Nephron progenitor cell (in vitro differentiated cells): ENCODE data around the gene S100A11.

ENCODE experiments used
- DNase-seq: peaks from one replicate; pipeline ENCODE4 v3.0.0; 2021
- H3K27ac Mint-ChIP-seq: 2 replicates; pipeline ENCODE4 v1.8.0; 2021; ENCODE audit warnings: mild to moderate bottlenecking, moderate library complexity, mixed read lengths
- H3K27me3 Mint-ChIP-seq: 2 replicates; pipeline ENCODE4 v1.8.0; 2021; ENCODE audit warnings: mild to moderate bottlenecking, low read depth, mixed read lengths; ENCODE audit not compliant: poor library complexity
- H3K36me3 Mint-ChIP-seq: 2 replicates; pipeline ENCODE4 v1.8.0; 2021; ENCODE audit warnings: low read depth, mixed read lengths
- H3K4me1 Mint-ChIP-seq: 2 replicates; pipeline ENCODE4 v1.8.0; 2021; ENCODE audit warnings: mixed read lengths
- H3K4me3 Mint-ChIP-seq: 2 replicates; pipeline ENCODE4 v1.8.0; 2021; ENCODE audit warnings: mild to moderate bottlenecking, moderate library complexity, mixed read lengths
- H3K9me3 Mint-ChIP-seq: 2 replicates; pipeline ENCODE4 v1.8.0; 2021; ENCODE audit warnings: mild to moderate bottlenecking, moderate library complexity, mixed read lengths
- TF ChIP-seq, protein P1 (sequence below): fragments of 200-600 bp; sonication (generic); IDR thresholded peaks from 2 replicates; pipeline ENCODE4 v1.5.0; 2021; ENCODE audit warnings: antibody characterized with exemption

Gene S100A11

GRCh38 chr1:151993084-151993733, 43.6 kb downstream of the S100A11 start:
- peak; percentile 36 for DNase-seq
- H3K36me3 Mint-ChIP-seq: no peaks in the 10 kb centered on the region
- TF ChIP-seq, protein P1, sequence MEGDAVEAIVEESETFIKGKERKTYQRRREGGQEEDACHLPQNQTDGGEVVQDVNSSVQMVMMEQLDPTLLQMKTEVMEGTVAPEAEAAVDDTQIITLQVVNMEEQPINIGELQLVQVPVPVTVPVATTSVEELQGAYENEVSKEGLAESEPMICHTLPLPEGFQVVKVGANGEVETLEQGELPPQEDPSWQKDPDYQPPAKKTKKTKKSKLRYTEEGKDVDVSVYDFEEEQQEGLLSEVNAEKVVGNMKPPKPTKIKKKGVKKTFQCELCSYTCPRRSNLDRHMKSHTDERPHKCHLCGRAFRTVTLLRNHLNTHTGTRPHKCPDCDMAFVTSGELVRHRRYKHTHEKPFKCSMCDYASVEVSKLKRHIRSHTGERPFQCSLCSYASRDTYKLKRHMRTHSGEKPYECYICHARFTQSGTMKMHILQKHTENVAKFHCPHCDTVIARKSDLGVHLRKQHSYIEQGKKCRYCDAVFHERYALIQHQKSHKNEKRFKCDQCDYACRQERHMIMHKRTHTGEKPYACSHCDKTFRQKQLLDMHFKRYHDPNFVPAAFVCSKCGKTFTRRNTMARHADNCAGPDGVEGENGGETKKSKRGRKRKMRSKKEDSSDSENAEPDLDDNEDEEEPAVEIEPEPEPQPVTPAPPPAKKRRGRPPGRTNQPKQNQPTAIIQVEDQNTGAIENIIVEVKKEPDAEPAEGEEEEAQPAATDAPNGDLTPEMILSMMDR: no peak
- peaks cover 61% of the 10 kb centered on the region for H3K4me1 Mint-ChIP-seq
- peak overlapping the region; percentile 93 for H3K4me3 Mint-ChIP-seq
- no peaks in the 10 kb centered on the region for H3K9me3 Mint-ChIP-seq
- H3K27me3 Mint-ChIP-seq: peaks cover 8% of the 10 kb centered on the region
- peak overlapping the region; percentile 91 for H3K27ac Mint-ChIP-seq

DNA sequence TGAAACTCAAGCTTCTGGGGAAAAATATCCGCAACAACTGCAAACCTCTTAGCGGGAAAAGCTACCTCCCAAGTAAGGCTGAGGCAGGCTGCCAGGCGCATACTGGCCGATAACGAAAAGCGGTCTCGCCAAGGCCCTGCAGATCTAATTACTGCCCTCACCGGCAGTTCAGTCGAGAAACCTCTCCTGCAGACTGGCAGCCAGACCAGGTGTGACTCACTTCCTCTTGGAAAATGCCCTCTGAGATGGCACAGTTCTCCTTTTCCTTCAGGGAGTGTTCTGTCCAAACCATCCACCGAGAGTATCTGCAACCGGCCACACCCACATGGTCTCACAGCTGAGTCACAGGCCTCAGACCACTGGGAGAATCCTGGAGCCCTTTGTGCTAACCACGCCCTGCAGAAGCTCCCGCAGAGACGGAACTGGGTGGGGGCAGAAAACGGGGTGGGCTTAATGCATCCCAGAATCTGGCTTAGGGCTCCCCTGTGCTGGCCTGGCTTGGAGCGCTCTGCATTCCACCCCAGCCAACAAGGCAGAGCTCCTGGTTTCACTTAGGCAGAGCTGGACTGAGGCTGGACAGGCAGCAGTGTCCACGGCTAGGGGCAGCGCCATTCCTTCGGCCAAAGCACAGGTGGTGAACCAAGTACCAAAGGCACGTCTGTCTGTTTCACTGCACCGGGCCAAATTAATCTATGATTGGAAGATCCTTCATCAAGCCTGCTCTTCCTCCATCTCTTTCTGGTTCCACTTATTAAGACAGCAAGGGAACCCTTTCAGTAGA, 44.3 kb downstream of the S100A11 start:
- peaks cover 8% of the 10 kb centered on the region for H3K27me3 Mint-ChIP-seq
- no peaks in the 10 kb centered on the region for H3K9me3 Mint-ChIP-seq

DNA sequence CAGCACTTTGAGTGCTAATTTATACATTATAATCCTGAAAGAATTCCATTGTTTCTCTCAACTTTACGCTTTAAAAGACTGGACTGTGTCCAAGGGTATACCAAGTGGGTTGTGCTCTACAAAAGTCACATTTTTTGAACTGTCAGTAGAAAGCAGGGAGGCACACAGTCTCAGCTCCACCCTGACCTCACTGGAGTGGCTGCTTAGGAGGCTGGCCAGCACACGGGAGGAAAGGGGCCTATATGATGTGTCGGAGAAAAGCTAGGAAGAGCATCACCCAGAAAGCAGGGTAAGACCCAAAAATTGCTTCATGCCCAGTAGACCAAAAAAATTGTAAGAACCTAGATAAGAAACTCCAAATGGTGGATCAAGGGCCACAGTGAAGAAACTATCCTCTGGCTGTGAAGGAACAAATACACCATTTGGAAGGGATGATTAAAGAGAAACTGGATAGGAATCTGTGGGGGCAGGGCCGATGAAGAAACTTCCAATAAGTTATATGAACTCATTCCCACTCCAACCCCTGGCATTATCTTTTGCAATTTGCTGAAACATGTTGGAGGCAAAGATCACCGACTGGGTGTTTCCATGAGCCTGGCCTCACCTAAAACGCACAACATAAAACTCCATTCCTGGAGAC, 45.0 kb downstream of the S100A11 start:
- DNase-seq: no peak
- Mint-ChIP-seq H3K4me3 (peak overlapping the region; percentile 93), H3K36me3 (no peaks in the 10 kb centered on the region), H3K4me1 (peaks cover 66% of the 10 kb centered on the region), H3K9me3 (no peaks in the 10 kb centered on the region), H3K27me3 (peaks cover 8% of the 10 kb centered on the region), H3K27ac (no peak overlapping the region)
- TF ChIP-seq, protein P1: no peak

More for the DNA sequence above, 44.3 kb downstream of the S100A11 start:
- H3K27ac Mint-ChIP-seq: no peak overlapping the region
- no peaks in the 10 kb centered on the region for H3K36me3 Mint-ChIP-seq
- peak; percentile 32 for DNase-seq
- TF ChIP-seq, protein P1: no peak
- peaks cover 66% of the 10 kb centered on the region for H3K4me1 Mint-ChIP-seq
- peak overlapping the region; percentile 93 for H3K4me3 Mint-ChIP-seq

- peaks cover 5% of the 10 kb centered on the region for H3K27me3 Mint-ChIP-seq
- peaks cover 62% of the 10 kb centered on the region for H3K4me1 Mint-ChIP-seq
- TF ChIP-seq, protein P1: no peak
- no peak for DNase-seq
- no peaks in the 10 kb centered on the region for H3K9me3 Mint-ChIP-seq
- H3K4me3 Mint-ChIP-seq: no peak overlapping the region
- H3K36me3 Mint-ChIP-seq: peaks cover 6% of the 10 kb centered on the region
- no peak overlapping the region for H3K27ac Mint-ChIP-seq
Measured at GRCh38 chr1:151990856-151991198, 46.0 kb downstream of the S100A11 start.

DNA sequence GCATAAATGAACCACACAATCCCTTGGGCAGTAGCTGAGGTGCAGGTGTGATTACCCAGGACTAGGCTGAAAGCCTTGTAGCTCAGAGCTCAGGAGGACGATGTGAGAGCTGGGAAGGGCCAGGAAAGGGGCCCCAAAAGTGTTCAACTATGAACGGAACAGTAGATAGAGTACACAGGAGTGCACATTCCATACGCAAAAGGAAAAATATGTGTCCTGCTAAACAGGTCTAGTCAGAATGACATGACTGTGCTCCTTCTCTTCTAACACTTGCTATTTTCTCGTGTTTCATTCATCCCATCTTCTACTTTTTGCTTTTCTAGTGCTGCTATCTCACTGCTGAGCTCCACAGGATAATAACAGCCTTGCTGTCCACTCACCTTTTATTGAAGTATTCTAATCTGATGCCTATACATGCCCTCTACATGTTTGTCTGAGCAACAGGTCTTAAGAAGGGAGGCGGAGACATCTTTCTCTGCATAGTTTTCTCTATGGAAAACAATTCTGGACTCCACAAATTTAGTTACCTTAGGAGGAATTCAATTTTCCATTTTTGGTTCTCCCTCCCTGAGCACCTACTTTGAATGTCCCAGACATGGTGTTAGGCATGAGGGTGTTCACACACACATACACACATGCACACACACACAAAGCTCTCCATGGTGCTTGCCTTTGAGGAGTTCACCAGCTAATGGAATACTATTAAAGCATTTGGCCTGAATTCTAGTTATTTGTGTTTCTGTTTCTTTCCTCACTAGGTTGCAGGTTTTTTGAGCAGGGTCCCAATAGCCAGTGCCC, 46.5 kb downstream of the S100A11 start:
- H3K4me1 Mint-ChIP-seq: peaks cover 60% of the 10 kb centered on the region

More for the DNA sequence above, 46.5 kb downstream of the S100A11 start:
- TF ChIP-seq, protein P1: no peak
- Mint-ChIP-seq H3K36me3 (peaks cover 12% of the 10 kb centered on the region), H3K4me3 (no peak overlapping the region), H3K9me3 (no peaks in the 10 kb centered on the region), H3K27ac (no peak overlapping the region), H3K27me3 (peaks cover 5% of the 10 kb centered on the region)
- DNase-seq: no peak
